HG03064 (cell line): ENCODE results near the gene LSM7.
"Not testable (repeated sequence)": the region's sequence is repeated elsewhere in the genome, so short reads cannot be mapped to it uniquely, and the experiment has no call there.

ENCODE experiments used
- ATAC-seq: cut with Tn5 transposase; IDR thresholded peaks from one replicate; pipeline ENCODE4 v1.9.1; 2021; ENCODE audit warnings: low read depth; ENCODE audit not compliant: unreplicated experiment

Gene LSM7

DNA sequence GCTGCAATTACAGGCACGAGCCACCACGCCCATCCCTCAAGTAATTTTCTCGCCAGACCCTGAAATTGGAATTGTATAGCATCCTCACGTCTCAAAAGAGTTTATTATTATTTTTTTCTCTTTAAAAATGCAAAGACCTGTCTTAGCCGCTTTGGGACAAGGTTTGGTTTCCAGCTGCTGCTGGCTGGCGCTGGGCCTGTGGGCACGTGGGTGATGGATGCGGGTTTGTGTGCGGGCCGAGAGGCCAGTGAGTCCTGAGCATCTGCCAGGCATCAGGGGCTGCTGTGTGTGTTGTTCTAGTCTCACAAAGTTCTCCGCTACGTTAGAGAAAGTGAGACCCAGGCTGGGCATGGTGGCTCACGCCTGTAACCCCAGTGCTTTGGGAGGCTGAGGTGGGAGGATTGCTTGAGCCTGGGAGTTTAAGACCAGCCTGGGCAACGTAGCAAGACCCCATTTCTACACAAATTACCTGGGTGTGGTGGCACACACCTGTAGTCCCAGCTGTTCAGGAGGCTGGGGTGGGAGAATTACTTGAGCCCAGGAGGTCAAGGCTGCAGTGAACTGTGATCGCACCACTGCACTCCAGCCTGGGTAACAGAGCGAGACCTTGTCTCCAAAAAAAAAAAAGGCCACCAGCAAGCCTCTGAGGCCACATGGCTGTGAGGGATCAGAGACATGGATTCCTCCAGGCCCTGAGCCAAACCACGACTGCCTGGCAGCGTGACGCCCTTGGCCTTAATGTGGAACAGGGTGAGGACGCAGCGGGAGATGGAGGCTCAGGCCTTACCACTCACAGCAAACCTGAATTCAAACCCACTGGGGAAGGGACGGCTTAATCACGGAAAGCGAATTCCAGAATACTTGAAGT lies 27.0 kb upstream of the LSM7 start:
- ATAC-seq, result no peak

DNA sequence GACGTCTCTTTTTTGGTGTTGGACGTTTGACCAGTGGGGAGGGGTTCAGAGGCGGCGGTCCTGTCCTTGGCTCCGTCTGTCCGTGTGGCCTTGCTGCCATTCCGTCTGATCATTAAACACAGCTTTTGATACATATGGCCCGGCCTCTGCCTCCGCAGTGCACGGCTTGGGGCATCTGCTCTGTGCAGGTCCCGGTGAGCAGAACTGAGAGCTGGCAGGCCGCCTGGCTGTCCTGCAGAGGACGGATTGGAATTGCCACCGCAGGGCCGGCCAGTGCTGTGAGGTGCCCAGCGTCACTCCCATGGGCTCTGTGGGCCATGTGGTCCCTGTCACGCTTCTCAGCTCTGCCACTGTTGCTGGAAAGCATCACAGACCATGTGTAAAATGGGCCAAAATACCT lies 26.3 kb upstream of the LSM7 start:
- no peak for ATAC-seq

DNA sequence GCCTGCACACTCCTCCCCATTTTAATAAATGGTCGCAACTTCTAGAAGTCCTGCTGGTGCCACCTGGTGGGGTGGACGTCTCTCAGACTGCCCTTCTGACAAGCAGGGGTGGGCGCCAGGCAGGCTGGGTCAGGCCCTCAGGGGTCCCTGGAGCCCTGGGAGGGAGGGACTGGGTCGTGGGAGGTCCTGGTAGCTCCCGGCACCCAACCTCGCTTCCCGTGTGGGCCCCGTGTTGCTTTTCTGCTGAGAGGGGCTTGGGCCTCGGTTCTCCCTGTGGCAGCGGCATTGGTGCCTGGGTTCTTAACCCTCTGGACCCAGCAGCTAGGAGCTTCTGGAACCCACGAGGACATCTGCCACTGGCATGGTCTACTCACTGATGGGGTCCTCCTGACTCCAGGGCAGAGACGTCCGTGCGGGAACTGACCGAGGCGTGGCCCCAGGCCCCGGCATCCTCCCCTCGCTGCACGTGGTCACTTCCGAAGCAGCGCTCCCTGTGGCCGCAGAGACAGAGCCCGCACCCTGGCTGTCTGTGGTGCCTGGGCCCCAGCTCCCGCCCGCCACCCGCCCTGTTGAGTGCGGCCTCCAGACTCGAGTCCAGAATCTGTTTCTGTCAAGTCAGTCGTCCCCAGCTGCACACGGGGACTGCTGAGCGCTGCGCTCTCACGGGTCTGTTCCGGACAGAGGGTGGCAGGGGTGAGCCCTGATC lies 25.7 kb upstream of the LSM7 start:
- no peak for ATAC-seq

DNA sequence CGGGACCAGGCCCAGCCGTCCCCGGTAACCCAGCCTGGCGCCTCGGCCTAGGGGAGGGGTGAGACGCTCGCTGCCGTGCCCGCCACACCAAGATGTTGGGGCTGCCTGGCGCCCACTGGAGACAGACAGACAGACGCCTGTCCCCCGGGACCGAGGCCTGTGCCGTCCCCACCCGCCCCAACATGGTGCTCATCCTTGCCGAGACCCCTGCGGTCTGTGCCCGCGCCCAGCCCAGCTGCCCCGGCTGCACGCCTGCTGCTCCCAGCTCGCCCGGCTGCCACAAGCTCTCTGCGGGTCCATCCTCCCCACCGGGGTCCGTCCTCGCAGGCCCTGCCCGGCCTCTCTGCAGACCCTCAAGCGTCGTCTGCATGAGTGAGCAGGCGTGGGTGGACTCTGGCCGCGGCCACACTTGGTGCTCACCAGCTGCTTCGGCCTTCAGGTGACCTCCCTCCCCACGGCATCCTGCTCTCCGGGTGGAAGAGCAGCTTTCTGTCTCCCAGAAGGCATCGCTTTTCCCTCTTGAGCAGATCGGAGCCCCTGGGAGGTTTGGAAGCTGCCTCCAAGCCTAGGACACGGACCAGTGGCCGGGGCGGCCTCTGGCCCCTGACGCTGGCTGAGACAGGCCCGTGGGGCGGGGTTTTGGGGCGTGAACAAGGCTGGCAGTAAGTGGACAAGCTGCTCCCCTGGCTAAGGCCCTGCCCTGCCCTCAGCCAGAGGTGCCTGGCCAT lies 24.9 kb upstream of the LSM7 start:
- ATAC-seq, result no peak

DNA sequence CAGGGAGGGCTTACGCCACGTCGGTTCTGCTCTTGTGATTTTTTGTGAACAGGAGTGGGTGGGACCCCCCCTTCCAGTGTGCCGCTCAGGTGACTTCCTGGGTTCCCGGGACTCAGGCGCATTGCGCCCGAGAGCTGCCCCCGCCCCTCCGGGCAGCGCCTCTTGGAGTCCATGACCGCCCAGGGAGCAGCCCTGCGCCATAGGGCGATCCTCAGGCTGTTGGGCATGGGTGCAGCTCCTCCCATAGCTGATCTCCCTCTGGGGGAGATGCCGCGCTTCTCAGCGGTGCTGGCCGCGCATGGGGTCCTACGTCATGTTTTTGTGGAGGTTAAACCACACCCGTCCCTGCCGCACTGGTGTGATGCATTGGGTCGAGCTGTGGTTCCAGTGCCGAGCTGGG lies 23.7 kb upstream of the LSM7 start:
- ATAC-seq, result no peak

DNA sequence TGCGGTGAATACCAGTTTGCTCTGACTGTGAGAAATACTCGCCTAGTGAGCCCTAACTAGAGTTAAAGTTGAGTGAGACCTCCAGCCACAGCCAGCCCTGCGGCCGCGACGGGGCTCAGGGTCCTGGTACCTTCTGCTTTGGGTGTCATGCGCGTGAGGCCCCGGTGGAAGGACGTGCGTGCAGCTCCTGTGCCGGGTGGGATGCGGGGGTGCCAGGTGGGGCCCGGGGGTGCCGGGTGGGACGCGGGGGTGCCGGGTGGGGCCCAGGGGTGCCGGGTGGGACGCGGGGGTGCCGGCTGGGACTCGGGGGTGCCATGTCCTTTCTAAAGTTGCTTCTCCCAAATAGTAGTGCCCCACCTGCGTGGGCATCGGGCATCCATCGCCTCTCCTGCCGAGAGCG lies 23.2 kb upstream of the LSM7 start:
- no peak for ATAC-seq

DNA sequence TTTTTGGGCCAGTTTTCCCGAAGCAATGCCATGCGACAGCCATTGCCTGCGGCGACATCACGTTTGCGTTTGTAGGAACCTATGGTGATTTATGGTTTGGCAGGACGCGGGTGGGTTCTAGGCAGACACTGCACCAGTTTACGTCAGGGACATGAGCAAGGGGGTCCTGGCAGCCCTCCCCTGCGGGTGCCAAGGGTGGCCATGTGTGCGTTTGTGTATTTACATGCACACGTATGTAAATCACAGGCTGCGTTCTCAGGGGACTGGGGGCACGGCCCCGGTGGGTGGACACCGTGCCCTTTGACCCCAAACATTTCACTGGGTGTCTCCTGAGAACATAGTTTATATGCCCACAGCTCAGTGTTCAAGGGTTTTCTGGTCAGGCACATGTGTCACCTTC lies 22.3 kb upstream of the LSM7 start:
- ATAC-seq, result no peak

DNA sequence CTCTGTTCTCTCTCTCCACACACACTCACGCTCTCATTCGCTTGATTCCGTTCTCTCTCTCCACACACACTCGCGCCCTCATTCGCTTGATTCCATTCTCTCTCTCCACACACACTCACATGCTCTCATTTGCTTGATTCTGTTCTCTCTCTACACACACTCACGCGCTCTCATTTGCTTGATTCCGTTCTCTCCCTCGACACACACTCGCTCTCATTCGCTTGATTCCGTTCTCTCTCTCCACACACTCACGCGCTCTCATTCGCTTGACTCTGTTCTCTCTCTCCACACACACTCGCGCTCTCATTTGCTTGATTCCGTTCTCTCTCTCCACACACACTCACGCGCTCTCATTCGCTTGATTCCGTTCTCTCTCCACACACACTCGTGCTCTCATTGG lies 21.4 kb upstream of the LSM7 start:
- not testable (repeated sequence) for ATAC-seq

DNA sequence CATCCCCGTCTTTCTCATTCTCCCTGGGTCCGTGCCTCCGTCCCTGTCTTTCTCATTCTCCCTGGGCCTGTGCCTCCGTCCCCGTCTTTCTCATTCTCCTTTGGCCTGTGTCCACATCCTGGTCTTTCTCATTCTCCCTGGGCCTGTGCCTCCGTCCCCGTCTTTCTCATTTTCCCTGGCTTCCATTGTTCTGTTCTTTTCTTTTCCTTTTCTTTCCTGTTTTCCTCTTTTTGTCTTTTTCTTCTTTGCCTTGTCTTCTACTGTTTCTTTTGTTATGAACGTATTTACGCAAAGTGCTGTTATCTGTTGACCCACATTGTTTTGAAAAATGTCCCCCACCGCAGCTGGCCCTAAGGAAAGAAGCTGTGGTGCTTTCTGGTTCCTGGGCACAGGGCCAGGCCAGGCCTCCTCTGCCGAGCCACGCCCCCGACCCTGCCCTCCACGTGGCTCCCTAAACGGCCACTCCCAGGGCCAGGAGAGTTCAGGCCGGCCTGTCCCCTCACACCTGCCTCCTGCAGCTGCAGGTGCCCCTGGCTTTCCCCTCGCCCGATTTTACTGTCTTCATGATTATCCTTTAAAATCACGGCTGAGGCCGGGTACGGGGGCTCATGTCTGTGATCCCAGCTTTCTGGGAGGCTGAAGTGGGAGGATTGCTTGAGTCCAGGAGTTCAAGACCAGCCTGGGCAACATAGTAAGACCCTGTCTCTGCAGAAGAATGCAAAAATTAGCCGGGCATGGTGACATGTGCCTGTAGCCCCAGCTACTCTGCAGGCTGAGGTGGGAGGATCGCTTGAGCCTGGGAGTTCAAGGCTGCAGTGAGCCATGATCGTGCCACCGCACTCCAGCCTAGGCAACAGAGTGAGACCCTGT lies 17.6 kb upstream of the LSM7 start:
- ATAC-seq, result no peak

DNA sequence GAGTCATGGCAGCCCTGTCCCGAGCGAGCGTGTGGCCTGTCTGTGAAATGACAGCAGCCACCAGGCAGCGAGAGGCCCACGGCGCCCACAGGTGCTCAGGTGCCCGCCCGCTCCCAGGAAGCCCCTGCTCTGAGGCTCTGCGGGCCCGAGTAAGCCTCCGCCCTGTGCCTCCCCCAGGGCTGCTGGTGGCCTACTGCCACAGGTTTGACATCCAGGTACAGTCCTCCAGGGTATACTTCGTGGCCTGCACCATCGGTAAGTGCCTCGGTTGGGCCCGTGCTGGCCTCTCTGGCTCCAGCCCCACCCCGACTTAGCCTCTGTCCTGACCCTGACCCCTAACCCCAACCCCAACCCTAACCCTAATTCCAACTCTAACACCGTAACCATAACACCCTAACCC lies 16.7 kb upstream of the LSM7 start:
- ATAC-seq, result no peak

DNA sequence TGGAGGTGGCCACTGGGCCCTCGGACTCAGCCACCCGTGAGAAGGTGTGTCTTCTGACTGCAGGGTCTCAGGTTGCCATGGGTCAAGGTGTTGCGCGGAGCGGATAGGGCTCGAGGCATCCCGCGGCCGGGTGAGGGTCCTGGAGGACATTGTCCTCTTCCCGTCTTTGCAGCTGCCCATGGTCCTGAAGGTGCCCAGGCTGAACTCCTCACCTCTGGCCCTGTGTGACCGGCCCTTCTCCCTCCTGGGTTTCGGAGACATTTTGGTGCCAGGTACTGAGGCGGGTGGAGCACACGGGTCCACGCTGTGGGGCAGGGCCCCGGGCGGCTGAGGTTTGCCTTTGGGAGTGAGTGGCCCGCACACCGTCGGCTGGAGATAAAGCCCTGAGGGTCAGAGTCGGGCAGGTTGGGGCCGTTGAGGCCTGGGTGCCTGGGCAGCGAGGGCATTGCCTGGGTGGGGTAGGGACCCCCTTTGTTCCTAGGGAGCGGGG lies 16.0 kb upstream of the LSM7 start:
- ATAC-seq, result no peak

DNA sequence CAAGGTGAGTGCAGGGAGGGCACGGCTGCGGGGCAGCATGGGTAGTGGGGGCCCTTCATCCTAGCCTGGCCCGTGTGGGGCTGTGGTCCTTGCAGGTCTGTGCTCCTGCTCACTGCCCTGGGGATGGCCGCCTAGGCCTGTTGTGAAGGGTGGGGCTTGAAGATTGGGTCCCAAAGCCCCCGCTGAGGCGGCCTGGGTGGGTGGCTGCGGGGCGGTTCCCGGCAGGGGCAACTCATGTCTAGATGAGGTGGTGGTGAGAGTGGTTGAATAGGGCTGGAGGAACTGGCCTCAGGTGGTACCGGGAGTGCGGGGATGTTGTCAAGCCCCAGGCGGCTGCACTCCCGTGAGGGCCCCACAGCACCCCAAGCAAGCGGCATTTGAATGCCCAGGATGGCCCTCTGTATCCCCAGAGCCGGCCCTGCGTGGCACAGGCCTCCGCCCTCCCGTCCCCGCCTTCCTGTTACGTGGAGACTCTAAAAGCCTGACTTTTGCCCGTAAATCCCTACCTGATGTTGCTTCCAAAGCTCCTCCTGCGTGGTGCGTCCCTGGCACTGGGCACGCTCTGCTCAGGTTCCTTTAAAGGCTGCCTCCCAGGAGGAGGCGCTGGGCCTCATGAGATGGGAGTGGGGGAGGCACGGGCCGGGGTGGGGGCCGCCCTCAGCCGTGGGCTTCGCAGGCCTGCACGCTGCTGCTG lies 15.1 kb upstream of the LSM7 start:
- ATAC-seq, result no peak

DNA sequence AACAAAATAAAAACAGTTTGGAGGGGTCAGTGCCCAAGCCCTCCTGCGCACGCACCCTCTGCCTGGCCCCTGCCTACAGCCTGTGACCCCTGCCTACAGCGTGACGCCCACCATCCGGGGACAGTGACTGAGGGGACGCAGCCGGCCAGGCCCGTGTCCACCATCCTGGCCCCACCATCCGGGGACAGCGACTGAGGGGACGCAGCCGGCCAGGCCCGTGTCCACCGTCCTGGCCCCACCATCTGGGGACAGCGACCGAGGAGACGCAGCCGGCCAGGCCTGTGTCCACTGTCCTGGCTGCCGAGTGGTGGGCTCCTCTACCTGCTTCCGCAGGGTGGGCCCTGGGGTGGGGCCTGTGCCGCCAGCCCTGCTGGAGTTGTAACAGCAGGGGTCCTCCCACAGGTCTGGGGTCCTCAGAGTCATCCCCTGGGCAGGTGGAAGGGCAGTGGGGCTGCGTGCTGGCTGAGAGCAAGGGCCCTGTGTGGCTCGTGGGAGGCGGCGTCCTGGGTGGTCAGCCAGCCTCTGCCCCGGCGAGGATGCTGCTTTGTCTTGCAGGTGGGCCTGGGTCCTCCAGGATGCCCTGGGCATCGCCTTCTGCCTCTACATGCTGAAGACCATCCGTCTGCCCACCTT lies 14.4 kb upstream of the LSM7 start:
- ATAC-seq, result no peak

DNA sequence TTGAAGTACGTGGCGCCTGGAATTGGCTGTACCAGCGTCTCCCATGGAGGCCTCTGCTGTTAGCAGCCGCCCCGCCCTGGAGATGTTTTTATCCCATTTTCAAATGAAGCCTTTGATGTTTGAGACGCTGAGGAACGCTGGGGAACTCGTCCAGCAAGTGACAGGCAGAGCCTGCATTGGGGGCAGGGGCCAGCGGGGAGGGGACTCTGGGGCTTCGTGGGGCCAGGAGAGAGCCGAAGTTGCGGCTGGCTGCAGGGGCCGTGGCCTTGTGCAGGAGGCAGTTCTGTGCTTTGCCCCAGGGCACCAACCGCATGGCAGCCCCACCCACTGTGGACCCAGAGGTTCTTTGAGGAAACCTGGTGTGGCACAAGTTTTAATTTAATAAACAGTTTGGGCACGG lies 13.6 kb upstream of the LSM7 start:
- no peak for ATAC-seq

DNA sequence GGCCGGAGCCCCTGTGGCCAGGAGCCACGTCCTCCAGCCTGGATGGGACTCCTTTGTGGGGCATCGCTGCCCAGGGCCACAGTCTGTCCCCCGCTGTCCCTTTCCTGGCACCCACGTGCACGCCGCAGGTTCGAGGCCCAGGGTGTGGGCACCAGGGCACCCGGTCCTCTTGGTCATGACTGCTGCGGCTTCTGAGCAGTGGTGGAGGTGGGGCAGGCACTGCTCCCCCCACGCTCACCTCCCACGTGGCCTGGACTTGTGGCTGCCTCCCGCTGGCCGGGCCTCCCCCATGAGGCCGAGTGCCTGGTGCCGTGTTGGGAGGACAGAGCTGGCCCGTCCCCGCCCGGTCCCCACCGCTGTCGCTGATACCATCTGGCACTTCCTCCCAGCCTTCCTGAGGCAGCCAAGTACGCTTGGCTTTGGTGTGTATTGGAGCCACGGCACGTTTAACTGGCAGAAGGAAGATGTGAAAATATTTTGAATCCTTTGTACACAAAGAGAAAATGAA lies 12.9 kb upstream of the LSM7 start:
- ATAC-seq, result no peak

DNA sequence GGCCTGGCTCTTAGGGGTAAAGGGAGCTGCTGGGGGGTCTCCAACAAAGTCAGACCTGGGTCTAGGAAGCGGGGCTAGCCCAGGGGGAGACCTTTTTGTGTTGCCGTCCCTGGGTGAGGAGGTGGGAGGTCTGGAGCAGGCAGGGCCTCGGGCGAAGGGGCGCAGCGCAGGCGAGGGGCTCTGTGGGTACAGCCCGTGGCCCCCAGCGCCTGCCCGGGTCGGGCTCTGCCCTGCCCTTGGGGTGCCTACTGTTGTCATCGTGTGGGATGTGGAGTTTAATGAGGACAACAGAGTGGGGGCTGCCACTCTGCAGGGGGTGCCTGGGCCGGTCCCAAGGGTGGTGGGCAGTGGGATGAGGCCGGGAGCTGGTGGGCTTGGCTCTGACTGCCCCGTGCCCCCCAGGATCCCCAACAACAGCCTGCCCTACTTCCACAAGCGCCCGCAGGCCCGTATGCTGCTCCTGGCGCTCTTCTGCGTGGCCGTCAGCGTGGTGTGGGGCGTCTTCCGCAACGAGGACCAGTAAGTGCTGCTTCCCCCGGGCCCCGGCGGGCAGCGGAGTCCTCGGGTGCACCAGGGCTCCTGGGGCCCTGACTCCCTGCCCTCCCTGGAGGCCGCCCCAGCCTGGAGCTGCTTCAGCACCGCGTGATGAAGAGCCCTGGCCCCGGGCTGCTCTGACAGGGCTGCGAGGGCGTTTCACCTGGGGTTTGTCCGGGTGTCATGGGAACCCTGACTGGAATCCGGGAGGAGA lies 12.3 kb upstream of the LSM7 start:
- ATAC-seq, result no peak

DNA sequence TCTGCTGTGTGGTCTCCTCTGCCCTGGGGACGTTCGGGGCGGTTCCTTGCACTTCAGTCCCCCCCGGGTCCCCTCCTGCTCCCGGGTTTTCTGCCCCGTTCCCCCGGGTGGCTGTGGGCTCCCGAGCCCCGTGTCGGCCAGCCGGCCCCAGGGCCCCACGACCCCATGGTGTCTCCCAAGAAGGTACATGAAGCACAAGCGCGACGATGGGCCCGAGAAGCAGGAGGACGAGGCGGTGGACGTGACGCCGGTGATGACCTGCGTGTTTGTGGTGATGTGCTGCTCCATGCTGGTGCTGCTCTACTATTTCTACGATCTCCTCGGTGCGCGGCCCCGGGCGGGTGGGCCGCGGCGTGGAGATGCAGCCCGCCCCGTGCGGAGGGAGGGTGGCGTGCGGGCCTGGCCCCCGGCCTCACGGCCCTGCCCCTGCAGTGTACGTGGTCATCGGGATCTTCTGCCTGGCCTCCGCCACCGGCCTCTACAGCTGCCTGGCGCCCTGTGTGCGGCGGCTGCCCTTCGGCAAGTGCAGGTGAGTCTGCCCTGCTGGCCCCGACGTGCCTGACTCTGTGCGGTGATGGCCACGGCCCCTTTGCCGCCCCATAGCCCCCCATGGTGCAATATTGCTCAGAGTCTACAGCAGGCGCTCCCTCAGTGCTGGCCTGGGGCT lies 11.4 kb upstream of the LSM7 start:
- no peak for ATAC-seq
